ENCODE measurements around the gene CNTN1. TPM values are rescaled to one million over a fixed set of nuclear protein-coding genes. Genes with fewer than 3 reads are reported as not detected.
A peak's percentile ranks its signal among the peaks of the same experiment; 100 is the strongest.

CNTN1 gene
- polyA plus RNA-seq, 1 donor (not counting 4 experiments of a cell fraction or from before 2014, with no cell fraction given): 19.0 TPM

DNA sequence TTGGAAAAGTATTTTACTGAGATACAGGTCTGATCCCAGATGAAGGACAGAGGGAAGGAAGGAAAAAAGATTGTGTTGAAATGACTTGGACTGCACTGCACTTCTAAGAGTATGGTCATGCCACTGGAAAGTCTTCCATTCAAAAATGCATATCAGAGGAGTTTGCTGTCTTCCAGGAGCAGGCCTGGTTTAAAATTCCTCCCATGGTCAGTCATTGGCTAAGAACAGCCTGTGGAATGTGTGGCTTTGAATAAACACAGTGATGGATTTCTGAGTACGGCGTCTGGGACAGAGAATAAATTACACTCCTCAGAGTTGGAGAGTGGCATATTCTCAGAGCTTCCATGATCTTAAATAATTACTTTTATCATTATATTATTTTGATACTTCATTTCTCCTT, 250.1 kb downstream of the CNTN1 start:
- H3K79me2 ChIP-seq (ENCODE audit: control insufficient read depth, insufficient read depth, low read length): no peaks in the 10 kb centered on the region
- H3K4me1 ChIP-seq (ENCODE audit: control insufficient read depth, extremely low read depth, insufficient read depth, low read length): no peaks in the 10 kb centered on the region
- H3K4me3 ChIP-seq (ENCODE audit: control insufficient read depth in 2 of 3, extremely low read depth in 1 of 3, insufficient read depth in 2 of 3, low read depth in 1 of 3, low read length in 3 of 3): no peak overlapping the region
- no peak overlapping the region for H2AFZ ChIP-seq (ENCODE audit: control insufficient read depth, low read length)
- TF ChIP-seq, protein P1, sequence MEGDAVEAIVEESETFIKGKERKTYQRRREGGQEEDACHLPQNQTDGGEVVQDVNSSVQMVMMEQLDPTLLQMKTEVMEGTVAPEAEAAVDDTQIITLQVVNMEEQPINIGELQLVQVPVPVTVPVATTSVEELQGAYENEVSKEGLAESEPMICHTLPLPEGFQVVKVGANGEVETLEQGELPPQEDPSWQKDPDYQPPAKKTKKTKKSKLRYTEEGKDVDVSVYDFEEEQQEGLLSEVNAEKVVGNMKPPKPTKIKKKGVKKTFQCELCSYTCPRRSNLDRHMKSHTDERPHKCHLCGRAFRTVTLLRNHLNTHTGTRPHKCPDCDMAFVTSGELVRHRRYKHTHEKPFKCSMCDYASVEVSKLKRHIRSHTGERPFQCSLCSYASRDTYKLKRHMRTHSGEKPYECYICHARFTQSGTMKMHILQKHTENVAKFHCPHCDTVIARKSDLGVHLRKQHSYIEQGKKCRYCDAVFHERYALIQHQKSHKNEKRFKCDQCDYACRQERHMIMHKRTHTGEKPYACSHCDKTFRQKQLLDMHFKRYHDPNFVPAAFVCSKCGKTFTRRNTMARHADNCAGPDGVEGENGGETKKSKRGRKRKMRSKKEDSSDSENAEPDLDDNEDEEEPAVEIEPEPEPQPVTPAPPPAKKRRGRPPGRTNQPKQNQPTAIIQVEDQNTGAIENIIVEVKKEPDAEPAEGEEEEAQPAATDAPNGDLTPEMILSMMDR (optimal IDR thresholded peaks at IDR 0.05 in 1 of 3, IDR thresholded peaks at IDR 0.05 in 1 of 3, conservative IDR thresholded peaks at IDR 0.05 in 1 of 3; ENCODE audit: extremely low read depth in 1 of 3, insufficient read depth in 2 of 3, low read length in 3 of 3): no peak
- TF ChIP-seq EZH2 (IDR thresholded peaks at IDR 0.05; ENCODE audit: low read length): no peak
- no peaks in the 10 kb centered on the region for H4K20me1 ChIP-seq (ENCODE audit: control insufficient read depth, extremely low read depth, insufficient read depth, low read length)
- H3K9me3 ChIP-seq (ENCODE audit: control insufficient read depth, low read depth, low read length): no peaks in the 10 kb centered on the region
- no peak overlapping the region for H3K27ac ChIP-seq (ENCODE audit: control insufficient read depth, insufficient read depth, low read length)
- DNase-seq (ENCODE audit: low read depth, low spot score): no peak
- FAIRE-seq: no peak
- H3K9me1 ChIP-seq (ENCODE audit: control insufficient read depth, extremely low read depth, insufficient read depth, low read length): no peaks in the 10 kb centered on the region
- H3K36me3 ChIP-seq (ENCODE audit: control insufficient read depth in 2 of 2, extremely low read depth in 1 of 2, insufficient read depth in 2 of 2, low read length in 2 of 2): no peaks in the 10 kb centered on the region
- dilution Hi-C loops (cut with MboI; ENCODE audit: extremely low pct_ligation_motif_present, low sequenced_read_pairs): no loop called here
- no peaks in the 10 kb centered on the region for H3K27me3 ChIP-seq (ENCODE audit: control insufficient read depth, extremely low read depth, insufficient read depth, low read length)
- no peak overlapping the region for H3K9ac ChIP-seq (ENCODE audit: control insufficient read depth, extremely low read depth, insufficient read depth, low read length)
- H3K4me2 ChIP-seq (ENCODE audit: control insufficient read depth, extremely low read depth, insufficient read depth, low read depth, low read length): no peak overlapping the region

DNA sequence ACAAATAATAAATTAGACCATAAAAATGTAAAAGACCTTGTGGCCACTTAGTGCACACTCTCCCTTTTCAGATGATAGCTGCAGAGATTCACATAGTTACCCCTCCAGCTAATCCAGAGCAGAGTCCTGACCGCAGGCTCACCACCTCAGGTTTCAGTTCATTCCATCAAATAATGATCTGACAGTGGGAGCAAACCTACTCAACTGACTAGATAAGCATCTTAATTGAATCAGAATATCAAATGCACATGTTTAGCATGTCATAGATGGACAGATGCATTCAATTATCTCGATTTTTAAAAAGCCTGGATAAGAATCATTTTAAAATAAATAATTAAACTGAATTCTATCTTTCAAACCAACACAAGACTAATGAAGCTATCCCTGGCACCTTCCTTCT, 253.5 kb downstream of the CNTN1 start:
- no peaks in the 10 kb centered on the region for H3K27me3 ChIP-seq (ENCODE audit: control insufficient read depth, extremely low read depth, insufficient read depth, low read length)
- H3K9me3 ChIP-seq (ENCODE audit: control insufficient read depth, low read depth, low read length): no peaks in the 10 kb centered on the region
- H3K79me2 ChIP-seq (ENCODE audit: control insufficient read depth, insufficient read depth, low read length): no peaks in the 10 kb centered on the region
- H3K4me1 ChIP-seq (ENCODE audit: control insufficient read depth, extremely low read depth, insufficient read depth, low read length): no peaks in the 10 kb centered on the region
- H3K36me3 ChIP-seq (ENCODE audit: control insufficient read depth in 2 of 2, extremely low read depth in 1 of 2, insufficient read depth in 2 of 2, low read length in 2 of 2): no peaks in the 10 kb centered on the region
- H2AFZ ChIP-seq (ENCODE audit: control insufficient read depth, low read length): no peak overlapping the region
- H4K20me1 ChIP-seq (ENCODE audit: control insufficient read depth, extremely low read depth, insufficient read depth, low read length): no peaks in the 10 kb centered on the region
- no peak for TF ChIP-seq EZH2 (IDR thresholded peaks at IDR 0.05; ENCODE audit: low read length)
- no peak for FAIRE-seq
- H3K9me1 ChIP-seq (ENCODE audit: control insufficient read depth, extremely low read depth, insufficient read depth, low read length): no peaks in the 10 kb centered on the region
- H3K27ac ChIP-seq (ENCODE audit: control insufficient read depth, insufficient read depth, low read length): no peak overlapping the region
- no peak overlapping the region for H3K9ac ChIP-seq (ENCODE audit: control insufficient read depth, extremely low read depth, insufficient read depth, low read length)
- H3K4me2 ChIP-seq (ENCODE audit: control insufficient read depth, extremely low read depth, insufficient read depth, low read depth, low read length): no peak overlapping the region
- no peak for DNase-seq (ENCODE audit: low read depth, low spot score)
- dilution Hi-C loops (cut with MboI; ENCODE audit: extremely low pct_ligation_motif_present, low sequenced_read_pairs): no loop called here
- H3K4me3 ChIP-seq (ENCODE audit: control insufficient read depth in 2 of 3, extremely low read depth in 1 of 3, insufficient read depth in 2 of 3, low read depth in 1 of 3, low read length in 3 of 3): no peak overlapping the region

DNA sequence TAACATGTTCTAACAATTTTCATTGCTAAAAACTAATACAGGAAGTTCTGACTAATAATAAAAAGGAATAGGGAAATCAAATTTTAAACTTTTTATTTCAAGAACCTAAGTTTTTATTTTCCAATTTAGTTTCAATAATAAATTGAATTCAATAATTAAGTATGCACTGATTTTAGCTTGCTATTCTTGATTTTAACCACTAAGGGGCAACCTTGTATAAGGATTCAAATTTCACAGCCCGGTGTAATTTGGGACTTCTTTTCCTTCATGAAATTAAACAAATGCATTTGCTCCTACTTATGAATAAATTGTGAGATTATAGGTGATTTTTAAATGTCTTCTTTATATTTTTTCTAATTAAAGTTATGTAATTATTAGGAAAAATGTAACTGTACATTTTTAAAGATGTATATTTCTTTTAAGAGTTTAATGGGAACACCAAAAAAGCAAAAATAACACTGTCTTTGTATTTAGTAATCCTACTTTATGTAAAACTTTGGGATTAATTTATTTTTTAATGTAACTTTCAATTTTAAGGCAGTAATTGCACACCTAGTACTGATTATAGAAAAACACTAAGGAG, 254.5 kb downstream of the CNTN1 start:
- no peak for FAIRE-seq
- dilution Hi-C loops (cut with MboI; ENCODE audit: extremely low pct_ligation_motif_present, low sequenced_read_pairs): no loop called here
- Histone ChIP-seq H3K9ac (ENCODE audit: control insufficient read depth, extremely low read depth, insufficient read depth, low read length) (no peak overlapping the region), H3K79me2 (ENCODE audit: control insufficient read depth, insufficient read depth, low read length) (no peaks in the 10 kb centered on the region), H3K4me3 (ENCODE audit: control insufficient read depth in 2 of 3, extremely low read depth in 1 of 3, insufficient read depth in 2 of 3, low read depth in 1 of 3, low read length in 3 of 3) (no peak overlapping the region), H3K9me1 (ENCODE audit: control insufficient read depth, extremely low read depth, insufficient read depth, low read length) (no peaks in the 10 kb centered on the region), H4K20me1 (ENCODE audit: control insufficient read depth, extremely low read depth, insufficient read depth, low read length) (no peaks in the 10 kb centered on the region), H3K9me3 (ENCODE audit: control insufficient read depth, low read depth, low read length) (no peaks in the 10 kb centered on the region), H3K36me3 (ENCODE audit: control insufficient read depth in 2 of 2, extremely low read depth in 1 of 2, insufficient read depth in 2 of 2, low read length in 2 of 2) (no peaks in the 10 kb centered on the region), H3K27me3 (ENCODE audit: control insufficient read depth, extremely low read depth, insufficient read depth, low read length) (no peaks in the 10 kb centered on the region), H3K4me1 (ENCODE audit: control insufficient read depth, extremely low read depth, insufficient read depth, low read length) (no peaks in the 10 kb centered on the region), H3K4me2 (ENCODE audit: control insufficient read depth, extremely low read depth, insufficient read depth, low read depth, low read length) (no peak overlapping the region), H3K27ac (ENCODE audit: control insufficient read depth, insufficient read depth, low read length) (no peak overlapping the region), H2AFZ (ENCODE audit: control insufficient read depth, low read length) (no peak overlapping the region)
- TF ChIP-seq, protein P1 (optimal IDR thresholded peaks at IDR 0.05 in 1 of 3, IDR thresholded peaks at IDR 0.05 in 1 of 3, conservative IDR thresholded peaks at IDR 0.05 in 1 of 3; ENCODE audit: extremely low read depth in 1 of 3, insufficient read depth in 2 of 3, low read length in 3 of 3): peak in 2 of 3 experiments; percentile 19 to 49
- no peak for TF ChIP-seq EZH2 (IDR thresholded peaks at IDR 0.05; ENCODE audit: low read length)
- DNase-seq (ENCODE audit: low read depth, low spot score): no peak

All from keratinocyte (primary cell).